Type B pancreatic cell (in vitro differentiated cells): ENCODE results near the gene RASSF8. TPM values are rescaled to one million over a fixed set of nuclear protein-coding genes. Genes with fewer than 3 reads are reported as not detected.

Experiments
- DNase-seq: peaks from one replicate; pipeline ENCODE4 v3.0.0; 2021; ENCODE audit warnings: mixed read lengths; ENCODE audit not compliant: unreplicated experiment; ENCODE audit errors: extremely low spot score
- H3K27ac Mint-ChIP-seq: 2 replicates; pipeline ENCODE4 v1.8.0; 2021; ENCODE audit warnings: mild to moderate bottlenecking, mixed read lengths
- H3K27me3 Mint-ChIP-seq: 2 replicates; pipeline ENCODE4 v1.8.0; 2021; ENCODE audit warnings: mixed read lengths
- H3K36me3 Mint-ChIP-seq: 2 replicates; pipeline ENCODE4 v1.8.0; 2021; ENCODE audit warnings: mixed read lengths
- H3K4me1 Mint-ChIP-seq: one replicate; pipeline ENCODE4 v1.8.0; 2021; ENCODE audit warnings: mixed read lengths; ENCODE audit not compliant: unreplicated experiment
- H3K4me3 Mint-ChIP-seq: 2 replicates; pipeline ENCODE4 v1.8.0; 2021; ENCODE audit warnings: mild to moderate bottlenecking, mixed read lengths
- H3K9me3 Mint-ChIP-seq: 2 replicates; pipeline ENCODE4 v1.8.0; 2021; ENCODE audit warnings: mixed read lengths
- CTCF ChIP-seq: fragments of 200-600 bp; sonication (generic); conservative IDR thresholded peaks from 2 replicates; pipeline ENCODE4 v1.5.0; 2021; ENCODE audit warnings: antibody characterized with exemption, mild to moderate bottlenecking
- total RNA-seq: library from RNA; stranded (reverse); gene quantifications from 2 replicates; pipeline ENCODE4 v1.2.1, GENCODE V29; 2021; ENCODE audit warnings: low replicate concordance

RASSF8 gene
- total RNA-seq, 1 donor from 2014 or later = 46.3 TPM

- DNase-seq = no peak
- H3K4me1 Mint-ChIP-seq = peaks cover 9% of the 10 kb centered on the region
- H3K36me3 Mint-ChIP-seq = peaks cover 12% of the 10 kb centered on the region
- no peak for TF ChIP-seq CTCF
- H3K27ac Mint-ChIP-seq = no peak overlapping the region
- no peaks in the 10 kb centered on the region for H3K9me3 Mint-ChIP-seq
- H3K4me3 Mint-ChIP-seq = no peak overlapping the region
- H3K27me3 Mint-ChIP-seq = no peaks in the 10 kb centered on the region
Measured at GRCh38 chr12:26034371-26035142, 76.1 kb downstream of the RASSF8 start.

DNA sequence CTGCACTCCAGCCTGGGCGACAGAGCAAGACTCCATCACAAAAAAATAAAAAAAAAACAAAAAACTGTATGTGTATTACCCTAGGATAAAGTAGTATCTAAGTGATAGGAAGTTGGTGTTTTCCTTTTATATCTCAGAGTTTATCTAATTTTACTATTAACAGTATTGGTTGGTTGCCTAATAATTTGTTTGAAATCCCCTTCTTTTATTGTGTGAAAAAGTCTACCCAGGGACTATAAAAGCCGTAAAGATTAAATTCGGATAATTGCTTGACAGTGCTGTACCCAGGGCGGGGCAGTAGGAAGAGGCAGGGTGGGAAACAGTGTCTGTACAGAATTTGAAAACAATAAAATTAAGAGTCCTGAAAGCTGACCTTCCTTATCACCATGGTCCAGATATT lies 78.4 kb downstream of the RASSF8 start:
- Mint-ChIP-seq H3K27me3 (no peaks in the 10 kb centered on the region), H3K36me3 (peaks cover 12% of the 10 kb centered on the region), H3K9me3 (no peaks in the 10 kb centered on the region), H3K4me3 (no peak overlapping the region), H3K27ac (no peak overlapping the region), H3K4me1 (peaks cover 9% of the 10 kb centered on the region)
- no peak for TF ChIP-seq CTCF
- DNase-seq = no peak

GRCh38 chr12:26037615-26038220 lies 79.2 kb downstream of the RASSF8 start:
- Mint-ChIP-seq H3K9me3 (no peaks in the 10 kb centered on the region), H3K36me3 (peaks cover 12% of the 10 kb centered on the region), H3K27ac (no peak overlapping the region), H3K4me3 (no peak overlapping the region), H3K27me3 (no peaks in the 10 kb centered on the region), H3K4me1 (peaks cover 13% of the 10 kb centered on the region)
- no peak for TF ChIP-seq CTCF
- DNase-seq = no peak

DNA sequence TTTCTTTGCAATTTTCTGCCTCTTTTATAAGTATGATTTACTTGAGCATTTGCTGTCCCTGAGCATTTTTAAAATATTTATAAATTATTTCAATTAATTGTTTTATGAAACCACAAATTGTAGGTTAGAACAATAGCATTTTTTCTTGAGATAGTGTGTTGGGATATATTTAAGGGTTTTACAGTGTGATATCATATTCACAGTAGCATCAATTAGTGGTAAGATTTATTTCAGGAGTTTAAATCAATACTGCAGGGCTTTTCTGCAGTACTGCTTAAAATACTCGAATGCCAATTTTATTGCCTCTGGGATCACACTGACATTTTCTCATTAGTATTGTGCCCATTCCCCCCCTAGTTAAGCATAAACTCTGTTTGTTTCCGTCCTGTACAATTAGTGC lies 84.2 kb downstream of the RASSF8 start:
- peak overlapping the region; percentile 67 for H3K27ac Mint-ChIP-seq
- no peak for TF ChIP-seq CTCF
- no peak for DNase-seq
- no peaks in the 10 kb centered on the region for H3K27me3 Mint-ChIP-seq
- no peaks in the 10 kb centered on the region for H3K9me3 Mint-ChIP-seq
- peaks cover 14% of the 10 kb centered on the region for H3K4me1 Mint-ChIP-seq
- peak overlapping the region; percentile 57 for H3K4me3 Mint-ChIP-seq
- H3K36me3 Mint-ChIP-seq = peaks cover 6% of the 10 kb centered on the region

GRCh38 chr12:26043135-26044006 lies 84.9 kb downstream of the RASSF8 start:
- Mint-ChIP-seq H3K4me1 (peaks cover 14% of the 10 kb centered on the region), H3K27me3 (no peaks in the 10 kb centered on the region), H3K9me3 (no peaks in the 10 kb centered on the region), H3K36me3 (peaks cover 8% of the 10 kb centered on the region), H3K4me3 (peak overlapping the region; percentile 57), H3K27ac (peak overlapping the region; percentile 60)
- no peak for TF ChIP-seq CTCF
- DNase-seq = no peak
